H54 (cell line): ENCODE measurements around the gene SLC38A11.
"Not testable (repeated sequence)": the region's sequence is repeated elsewhere in the genome, so short reads cannot be mapped to it uniquely, and the experiment has no call there.

ENCODE experiments used
- DNase-seq: peaks from one replicate; pipeline ENCODE4 v3.0.0; 2011; ENCODE audit warnings: low spot score, mixed read lengths; ENCODE audit not compliant: insufficient read length
- FAIRE-seq: peaks from 3 replicates; lab custom pipeline; 2011; peaks lifted over from hg19 to GRCh38; lab: Jason Lieb, UNC
- POLR2A ChIP-seq: IDR thresholded peaks from 2 replicates; pipeline ENCODE4 v1.6.1; 2011; ENCODE audit warnings: low read depth, mild to moderate bottlenecking, low read length

SLC38A11 gene

DNA sequence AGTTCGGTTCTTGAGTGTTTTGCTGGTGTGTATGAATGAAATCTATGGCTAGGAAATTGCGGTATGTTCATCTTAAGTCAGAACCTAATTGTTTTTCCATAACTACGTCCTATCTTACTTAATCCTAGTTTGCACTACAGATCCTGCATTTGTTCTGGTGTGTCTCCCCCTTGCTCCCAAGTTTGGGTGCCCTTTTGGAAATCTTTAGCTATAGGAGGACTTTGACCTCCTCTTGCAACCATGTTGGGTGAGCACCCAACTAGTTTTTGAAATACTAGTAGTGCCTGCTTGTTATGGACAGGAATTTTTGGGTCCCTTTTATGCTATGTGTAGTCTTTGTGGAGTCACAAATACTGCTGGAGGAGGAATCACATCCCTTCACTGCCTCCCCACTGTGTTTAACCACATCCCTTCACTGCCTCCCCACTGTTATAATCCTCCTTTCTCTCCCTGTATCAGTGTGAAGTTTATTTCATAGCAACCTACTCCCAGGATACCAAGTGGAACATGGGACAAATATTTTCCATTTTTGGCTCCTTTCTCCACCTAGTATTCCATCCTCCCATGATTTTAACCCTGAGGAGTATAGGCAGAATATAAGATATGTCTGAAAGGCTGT, 87.4 kb downstream of the SLC38A11 start:
- FAIRE-seq (no peak), DNase-seq (no peak)
- no peak for TF ChIP-seq POLR2A

DNA sequence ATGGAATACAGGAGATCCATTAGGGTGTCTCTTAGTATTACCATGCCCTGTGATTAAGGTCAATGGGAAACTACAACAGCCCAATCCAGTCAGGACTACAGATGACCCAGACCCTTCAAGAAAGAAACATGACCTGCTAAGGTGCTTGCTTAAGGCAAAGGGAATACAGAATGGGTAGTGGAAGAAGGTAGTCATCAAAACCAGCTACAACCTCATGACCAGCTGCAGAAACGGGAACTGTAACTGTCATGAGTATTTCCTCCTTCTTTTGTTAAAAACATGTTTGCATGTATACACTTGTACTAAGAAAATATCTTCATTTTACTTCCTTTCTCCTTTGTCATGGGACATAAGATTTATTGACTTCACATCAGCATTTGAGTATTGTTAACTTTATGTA, 88.9 kb downstream of the SLC38A11 start:
- not testable (repeated sequence) for DNase-seq, FAIRE-seq

DNA sequence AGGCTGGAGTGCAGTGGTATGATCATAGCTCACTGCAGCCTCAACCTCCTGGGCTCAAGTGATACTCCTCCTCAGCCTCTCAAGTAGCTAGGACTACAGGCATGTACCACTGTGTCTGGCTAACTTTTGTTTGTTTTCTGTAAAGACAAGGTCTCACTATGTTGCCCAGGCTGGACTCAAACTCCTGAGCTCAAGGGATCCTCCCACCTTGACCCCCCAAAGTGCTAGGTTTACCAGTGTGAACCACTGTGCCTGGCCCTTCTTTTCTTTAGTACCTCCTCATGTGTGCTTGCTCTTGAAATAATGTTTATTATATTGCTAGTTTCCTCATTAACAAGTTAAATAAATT, 94.7 kb downstream of the SLC38A11 start:
- DNase-seq (no peak), FAIRE-seq (no peak)
- no peak for TF ChIP-seq POLR2A

DNA sequence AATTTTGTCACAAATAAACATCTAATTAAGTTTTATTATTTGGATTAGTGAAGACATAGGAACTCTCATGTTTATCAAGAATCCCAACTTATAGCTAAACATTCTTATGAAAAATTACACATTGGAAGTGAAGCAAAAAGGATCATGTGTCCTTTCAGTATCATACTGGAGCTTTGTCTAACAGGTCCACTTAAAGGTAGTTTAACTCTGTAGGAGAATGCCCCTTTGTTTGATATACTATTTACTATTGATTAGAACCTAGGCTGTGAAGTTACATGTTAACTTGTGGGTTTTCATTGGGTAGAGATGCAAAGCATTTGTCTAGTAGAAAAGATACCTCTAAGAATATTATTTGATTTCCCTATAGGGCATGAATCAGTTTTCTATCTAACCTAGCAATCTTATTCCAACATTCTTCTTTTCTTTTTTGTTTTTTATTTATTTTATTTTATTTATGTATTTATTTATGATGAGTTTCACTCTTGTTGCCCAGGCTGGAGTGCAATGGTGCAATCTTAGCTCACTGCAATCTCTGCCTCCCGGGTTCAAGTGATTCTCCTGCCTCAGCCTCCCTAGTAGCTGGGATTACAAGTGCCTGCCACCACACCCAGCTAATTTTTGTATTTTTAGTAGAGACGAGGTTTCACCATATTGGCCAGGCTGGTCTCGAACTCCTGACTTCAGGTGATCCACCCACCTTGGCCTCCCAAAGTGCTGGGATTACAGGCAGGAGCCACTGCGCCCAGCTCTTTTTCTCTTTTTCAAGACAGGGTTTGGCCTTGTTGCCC, 95.2 kb downstream of the SLC38A11 start:
- FAIRE-seq = not testable (repeated sequence)

DNA sequence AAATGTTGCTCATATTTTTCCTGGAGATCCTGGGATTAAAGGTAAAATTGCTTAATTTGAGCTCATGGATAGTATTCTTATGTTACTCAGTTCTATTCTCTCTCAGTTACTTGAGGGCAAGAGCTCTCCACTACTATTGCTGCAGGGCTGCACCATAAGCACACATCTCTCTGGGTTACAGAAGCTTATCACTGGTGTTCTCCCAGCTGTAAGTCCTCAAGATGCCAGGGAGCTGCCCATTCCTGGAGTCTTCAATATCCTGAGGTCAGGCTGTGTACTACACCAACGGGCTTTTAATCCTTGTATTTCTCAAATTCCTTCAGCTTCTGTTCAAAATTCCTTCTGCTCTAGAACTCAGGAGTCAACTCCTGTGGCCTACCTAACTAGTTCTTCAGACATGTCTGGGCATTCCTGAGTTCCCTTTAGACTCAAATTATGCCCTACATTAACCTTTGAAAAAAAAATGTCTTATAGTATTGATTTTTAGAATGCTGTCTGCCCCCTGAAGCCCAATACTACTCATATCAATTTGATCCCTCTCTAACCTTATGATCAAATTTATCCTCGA, 96.0 kb downstream of the SLC38A11 start:
- no peak for DNase-seq
- FAIRE-seq = no peak
- no peak for TF ChIP-seq POLR2A

More for the DNA sequence above, 95.2 kb downstream of the SLC38A11 start:
- not testable (repeated sequence) for DNase-seq

DNA sequence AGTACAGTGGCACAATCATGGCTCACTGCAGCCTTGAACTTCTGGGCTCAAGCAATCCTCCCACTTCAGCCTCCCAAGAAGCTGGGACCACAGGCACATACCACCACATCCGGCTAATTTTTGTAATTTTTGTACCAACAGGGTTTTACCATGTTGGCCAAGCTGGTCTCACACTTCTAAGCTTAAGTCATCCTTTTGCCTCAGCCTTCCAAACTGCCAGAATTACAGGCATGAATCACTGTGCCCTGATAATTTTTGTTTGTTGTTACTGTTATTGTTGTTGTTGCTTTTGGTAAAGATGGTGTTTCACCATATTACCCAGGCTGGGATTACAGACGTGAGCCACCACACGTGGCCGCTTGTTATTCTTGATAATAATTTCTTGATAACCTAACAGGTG, 103.2 kb downstream of the SLC38A11 start:
- DNase-seq (no peak), FAIRE-seq (no peak)
- no peak for TF ChIP-seq POLR2A

DNA sequence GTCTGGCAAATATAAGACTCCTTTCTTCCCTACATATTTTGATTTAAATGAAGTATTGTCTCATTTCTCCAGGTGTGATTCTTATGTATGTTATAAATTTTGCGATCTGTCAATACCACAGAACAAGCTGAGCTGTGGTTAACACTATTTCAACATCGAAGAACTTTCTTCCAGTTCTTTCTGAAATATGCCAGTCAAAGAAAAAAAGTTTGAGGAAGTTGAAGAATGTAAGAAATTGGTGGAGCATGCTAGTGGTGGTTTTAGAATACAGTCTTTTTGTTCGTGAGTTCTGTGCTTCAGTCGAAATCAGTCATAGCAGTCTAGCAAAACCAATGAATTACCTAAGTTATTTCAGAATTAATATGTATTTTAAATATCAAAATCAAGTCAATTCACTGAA, 105.1 kb downstream of the SLC38A11 start:
- DNase-seq (no peak), FAIRE-seq (no peak)
- TF ChIP-seq POLR2A = no peak

DNA sequence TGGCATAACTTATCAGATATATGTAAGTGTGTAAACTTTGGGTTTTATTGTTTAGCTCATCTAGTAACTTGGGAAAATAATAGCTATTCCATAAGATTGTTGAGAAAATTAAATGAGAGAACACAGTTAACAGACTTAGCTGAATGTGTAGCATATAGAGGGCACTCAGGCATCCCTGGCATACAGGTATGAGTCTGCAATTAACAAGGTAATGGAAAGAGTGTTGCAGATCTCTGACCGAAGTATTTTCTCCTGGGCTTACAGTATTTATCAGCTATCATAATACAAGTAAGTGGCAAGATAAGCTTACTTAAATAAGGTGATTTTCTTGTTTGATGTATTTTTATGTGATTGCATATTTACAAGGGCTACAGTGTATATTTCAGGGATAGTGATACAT, 105.8 kb downstream of the SLC38A11 start:
- FAIRE-seq (no peak), DNase-seq (no peak)
- no peak for TF ChIP-seq POLR2A

DNA sequence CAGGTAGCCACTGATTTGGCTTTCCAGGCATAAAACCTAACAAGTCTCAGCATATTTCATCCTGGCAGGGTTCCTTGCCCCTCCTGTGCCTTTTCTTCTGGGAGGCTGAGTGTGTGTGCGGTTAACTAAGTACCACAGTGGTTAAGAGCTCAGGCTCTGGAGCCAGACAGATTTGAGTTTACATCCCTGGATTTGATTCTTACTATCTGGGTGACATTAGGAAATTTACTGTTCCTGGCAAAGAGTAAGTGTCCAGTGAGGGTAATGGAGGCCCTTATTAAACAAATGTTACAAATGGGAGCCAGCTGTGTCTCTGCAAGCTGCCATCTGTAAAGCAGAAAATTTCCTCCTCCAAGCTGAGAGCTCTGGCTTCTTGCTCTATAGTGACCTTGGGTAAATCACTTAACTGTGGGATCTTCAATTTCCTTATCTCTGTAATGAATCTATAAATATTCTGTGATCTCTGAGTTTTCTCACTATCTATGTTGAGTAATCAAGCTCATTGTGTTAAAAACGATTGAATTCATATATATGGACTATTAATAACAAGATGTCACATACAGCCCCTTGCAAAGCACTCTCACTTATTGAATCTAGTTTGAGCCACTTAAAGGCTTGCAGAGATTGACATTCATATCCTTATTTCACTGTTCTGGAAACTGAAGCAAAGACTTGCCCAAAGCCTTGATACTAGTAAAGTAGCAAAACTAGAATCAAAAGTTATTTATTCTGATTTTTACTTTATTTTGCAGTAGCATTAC, 107.2 kb downstream of the SLC38A11 start:
- no peak for TF ChIP-seq POLR2A
- no peak for DNase-seq
- FAIRE-seq = no peak

DNA sequence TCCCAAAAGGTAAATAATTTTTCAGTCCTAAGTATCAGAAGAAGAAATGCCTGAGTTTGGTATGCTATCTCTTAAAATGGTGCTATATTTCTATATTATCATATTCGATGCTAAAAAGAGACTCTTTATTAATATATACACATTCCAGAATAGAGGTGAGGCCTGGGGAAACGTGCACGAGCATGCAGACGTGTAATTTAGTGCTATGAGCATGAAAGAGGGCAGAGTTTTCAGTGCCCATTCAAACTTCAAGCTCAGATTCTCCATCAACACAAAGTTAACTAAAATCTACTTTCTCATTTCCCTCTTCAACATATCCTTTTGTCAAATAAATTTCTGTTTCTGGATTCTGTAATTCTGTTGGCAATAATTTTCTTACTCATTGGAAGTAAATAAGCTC, 108.0 kb downstream of the SLC38A11 start:
- peak; percentile 15 for FAIRE-seq
- DNase-seq = no peak
- no peak for TF ChIP-seq POLR2A

DNA sequence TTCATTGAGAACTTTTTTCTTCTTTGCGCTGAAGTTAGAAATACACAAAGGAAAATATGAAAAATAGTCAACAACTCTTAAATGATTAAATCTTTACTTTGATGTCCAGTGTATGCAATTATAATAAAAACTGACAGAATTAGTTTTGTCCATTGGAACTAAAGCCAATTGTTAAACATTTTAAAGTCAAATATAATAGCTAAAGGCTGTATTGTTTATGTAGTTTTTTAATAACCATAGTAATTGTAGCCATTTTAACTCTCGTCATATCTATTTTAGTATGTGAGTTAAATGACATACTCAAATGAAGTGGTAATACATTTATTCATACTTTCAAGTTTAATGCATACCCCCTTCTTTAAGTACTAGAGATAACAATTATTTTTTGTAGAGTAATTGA, 109.0 kb downstream of the SLC38A11 start:
- no peak for FAIRE-seq
- TF ChIP-seq POLR2A = no peak
- no peak for DNase-seq
